Nephron progenitor cell (in vitro differentiated cells): ENCODE results near the gene CD48.
"Not testable (repeated sequence)": the region's sequence is repeated elsewhere in the genome, so short reads cannot be mapped to it uniquely, and the experiment has no call there.

Experiments
- DNase-seq: peaks from one replicate; pipeline ENCODE4 v3.0.0; 2021
- H3K27ac Mint-ChIP-seq: 2 replicates; pipeline ENCODE4 v1.8.0; 2021; ENCODE audit warnings: mild to moderate bottlenecking, moderate library complexity, mixed read lengths
- H3K27me3 Mint-ChIP-seq: 2 replicates; pipeline ENCODE4 v1.8.0; 2021; ENCODE audit warnings: mild to moderate bottlenecking, low read depth, mixed read lengths; ENCODE audit not compliant: poor library complexity
- H3K36me3 Mint-ChIP-seq: 2 replicates; pipeline ENCODE4 v1.8.0; 2021; ENCODE audit warnings: low read depth, mixed read lengths
- H3K4me1 Mint-ChIP-seq: 2 replicates; pipeline ENCODE4 v1.8.0; 2021; ENCODE audit warnings: mixed read lengths
- H3K4me3 Mint-ChIP-seq: 2 replicates; pipeline ENCODE4 v1.8.0; 2021; ENCODE audit warnings: mild to moderate bottlenecking, moderate library complexity, mixed read lengths
- H3K9me3 Mint-ChIP-seq: 2 replicates; pipeline ENCODE4 v1.8.0; 2021; ENCODE audit warnings: mild to moderate bottlenecking, moderate library complexity, mixed read lengths
- CTCF ChIP-seq: fragments of 200-600 bp; sonication (generic); IDR thresholded peaks from 2 replicates; pipeline ENCODE4 v1.5.0; 2021; ENCODE audit warnings: antibody characterized with exemption

The CD48 gene

GRCh38 chr1:160716013-160716412 is 4.4 kb upstream of the CD48 start:
- DNase-seq = no peak
- Mint-ChIP-seq H3K9me3 (peaks cover 7% of the 10 kb centered on the region), H3K4me1 (no peaks in the 10 kb centered on the region), H3K27ac (no peak overlapping the region), H3K27me3 (peaks cover 5% of the 10 kb centered on the region), H3K36me3 (no peaks in the 10 kb centered on the region), H3K4me3 (no peak overlapping the region)
- TF ChIP-seq CTCF = no peak

GRCh38 chr1:160714034-160714648 is 2.5 kb upstream of the CD48 start:
- not testable (repeated sequence) for DNase-seq, H3K4me3 Mint-ChIP-seq, H3K4me1 Mint-ChIP-seq, H3K27ac Mint-ChIP-seq, H3K36me3 Mint-ChIP-seq, H3K9me3 Mint-ChIP-seq, H3K27me3 Mint-ChIP-seq

DNA sequence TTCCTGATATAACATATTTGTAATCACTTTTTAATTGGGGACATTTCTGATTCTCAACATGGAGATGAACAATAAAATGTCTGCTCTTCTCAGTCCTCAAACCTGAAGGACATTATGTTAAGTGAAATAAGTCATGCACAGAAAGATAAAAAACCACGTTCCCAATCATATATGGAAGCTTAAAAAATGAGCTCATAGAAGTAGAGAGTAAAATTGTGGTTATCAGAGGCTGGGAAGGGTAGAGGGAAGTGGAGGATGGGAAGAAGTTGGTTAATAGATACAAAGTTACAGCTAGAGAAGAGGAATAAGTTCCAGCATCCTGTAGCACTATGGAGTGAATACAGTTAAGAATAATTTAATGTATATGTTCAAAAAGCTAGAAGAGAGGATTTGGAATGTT is 1.5 kb upstream of the CD48 start:
- Mint-ChIP-seq H3K4me1 (no peaks in the 10 kb centered on the region), H3K9me3 (no peaks in the 10 kb centered on the region), H3K27me3 (peaks cover 5% of the 10 kb centered on the region), H3K36me3 (no peaks in the 10 kb centered on the region), H3K27ac (no peak overlapping the region), H3K4me3 (no peak overlapping the region)
- DNase-seq = no peak
- no peak for TF ChIP-seq CTCF

DNA sequence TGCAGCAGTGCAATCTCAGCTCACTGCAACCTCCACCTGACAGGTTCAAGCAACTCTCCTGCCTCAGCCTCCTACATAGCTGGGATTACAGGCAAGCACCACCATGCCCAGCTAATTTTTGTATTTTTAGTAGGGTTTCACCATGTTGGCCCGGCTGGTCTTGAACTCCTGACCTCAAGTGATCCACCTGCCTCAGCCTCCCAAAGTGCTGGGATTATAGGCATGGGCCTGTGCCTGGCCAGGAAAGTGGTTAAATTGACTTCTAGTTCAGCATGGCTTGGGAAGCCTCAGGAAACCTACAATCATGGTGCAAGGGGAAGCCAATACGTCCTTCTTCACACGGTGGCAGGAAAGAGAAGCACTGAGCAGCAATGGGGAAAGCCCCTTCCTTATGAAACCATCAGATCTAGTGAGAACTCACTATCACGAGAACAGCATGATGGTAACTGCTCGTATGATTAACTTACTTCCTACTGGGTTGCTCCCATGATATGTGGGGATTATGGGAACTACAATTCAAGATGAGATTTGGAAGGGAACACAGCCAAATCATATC is 981 bp upstream of the CD48 start:
- H3K27ac Mint-ChIP-seq, H3K4me1 Mint-ChIP-seq, H3K36me3 Mint-ChIP-seq, H3K9me3 Mint-ChIP-seq, DNase-seq, H3K4me3 Mint-ChIP-seq, H3K27me3 Mint-ChIP-seq: not testable (repeated sequence)

DNA sequence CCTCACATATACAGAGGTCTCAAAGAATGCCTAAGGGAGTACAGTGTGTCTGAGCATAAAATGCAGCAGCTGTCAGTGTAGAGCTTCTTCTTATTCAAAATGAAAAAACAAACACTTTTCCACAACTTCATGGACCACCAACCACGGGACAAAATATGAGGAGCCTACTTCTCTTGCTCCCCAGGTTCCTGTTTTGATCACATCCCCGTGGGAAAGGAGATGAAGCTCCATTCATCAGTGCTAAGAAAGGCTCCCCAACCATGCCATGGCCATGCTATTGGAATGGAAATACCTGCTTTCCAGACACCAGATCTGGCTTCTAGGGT is 383 bp downstream of the CD48 start:
- H3K27me3 Mint-ChIP-seq = peaks cover 5% of the 10 kb centered on the region
- TF ChIP-seq CTCF = no peak

DNA sequence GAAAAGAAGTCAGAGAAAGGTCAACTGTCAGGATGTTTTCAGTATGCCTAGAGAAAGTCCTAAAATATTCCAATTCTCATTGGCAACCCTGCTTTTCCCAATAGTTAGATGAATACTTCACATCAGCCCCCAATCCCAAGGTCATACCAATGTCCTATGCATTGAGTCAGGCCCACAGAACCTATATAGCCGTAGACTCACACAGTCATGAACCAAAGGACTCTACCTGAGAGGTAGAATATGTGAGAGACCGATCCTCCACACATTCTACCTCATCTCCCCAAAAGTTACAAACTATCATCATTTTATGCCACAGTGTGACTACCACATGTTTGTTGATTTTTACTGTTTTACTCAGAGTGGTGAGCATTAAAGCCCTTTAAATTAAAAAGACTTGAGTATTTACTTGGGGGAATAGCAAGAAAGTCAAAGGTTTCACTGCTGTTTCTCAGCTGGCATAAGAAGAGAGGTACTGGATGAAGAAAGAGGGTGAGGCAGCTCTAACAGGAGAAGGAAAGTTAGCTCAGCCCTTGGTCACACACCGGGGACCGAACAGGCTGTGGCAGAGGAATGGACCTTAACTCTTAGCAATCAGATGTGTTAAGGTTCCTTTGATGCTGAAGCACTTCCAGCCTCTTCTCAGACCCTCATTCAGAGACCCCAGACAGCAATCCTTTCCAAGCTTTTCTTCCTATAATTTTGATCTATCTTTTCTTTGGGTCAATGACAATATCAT is 937 bp downstream of the CD48 start:
- Mint-ChIP-seq H3K4me3 (no peak overlapping the region), H3K36me3 (no peaks in the 10 kb centered on the region), H3K27me3 (peaks cover under 1% of the 10 kb centered on the region), H3K9me3 (no peaks in the 10 kb centered on the region), H3K4me1 (no peaks in the 10 kb centered on the region), H3K27ac (no peak overlapping the region)
- no peak for DNase-seq
- TF ChIP-seq CTCF = no peak

More for the DNA sequence above, 383 bp downstream of the CD48 start:
- H3K4me1 Mint-ChIP-seq = no peaks in the 10 kb centered on the region
- no peak overlapping the region for H3K4me3 Mint-ChIP-seq
- no peaks in the 10 kb centered on the region for H3K9me3 Mint-ChIP-seq
- DNase-seq = no peak
- H3K27ac Mint-ChIP-seq = no peak overlapping the region
- H3K36me3 Mint-ChIP-seq = no peaks in the 10 kb centered on the region

- H3K4me3 Mint-ChIP-seq = no peak overlapping the region
- no peaks in the 10 kb centered on the region for H3K36me3 Mint-ChIP-seq
- no peak for DNase-seq
- H3K27ac Mint-ChIP-seq = no peak overlapping the region
- no peaks in the 10 kb centered on the region for H3K9me3 Mint-ChIP-seq
- H3K27me3 Mint-ChIP-seq = no peaks in the 10 kb centered on the region
- TF ChIP-seq CTCF = no peak
- H3K4me1 Mint-ChIP-seq = no peaks in the 10 kb centered on the region
Observed at GRCh38 chr1:160709715-160710114, 1.9 kb downstream of the CD48 start.
